K562 (cell line): ENCODE results near the gene HMGA1. TPM values are rescaled to one million over a fixed set of nuclear protein-coding genes. Genes with fewer than 3 reads are reported as not detected.

Experiments
- ATF4 ChIP-seq: fragments of 450-650 bp; formaldehyde crosslinking; IDR thresholded peaks from 2 replicates; pipeline ENCODE4 v1.4.0; 2022; ENCODE audit warnings: mild to moderate bottlenecking, moderate library complexity
- ATF7 ChIP-seq: fragments of 450-650 bp; IDR thresholded peaks from 2 replicates; pipeline ENCODE4 v1.7.1; 2014; ENCODE audit warnings: mild to moderate bottlenecking, moderate library complexity
- CBX5 ChIP-seq: IDR thresholded peaks from 2 replicates; pipeline ENCODE4 v1.6.1; 2014; ENCODE audit warnings: low read depth, borderline replicate concordance
- EHMT2 ChIP-seq: fragments of 450-650 bp; IDR thresholded peaks from 2 replicates; pipeline ENCODE4 v1.6.1; 2018; ENCODE audit warnings: antibody characterized with exemption
- EP300 ChIP-seq: IDR thresholded peaks from 2 replicates; pipeline ENCODE4 v1.6.1; 2012; ENCODE audit warnings: low read length, improper control_type of control experiment
- ETV5 ChIP-seq: sonication (generic); formaldehyde crosslinking; IDR thresholded peaks from 2 replicates; pipeline ENCODE4 v1.4.0; 2020; ENCODE audit warnings: low read depth, mild to moderate bottlenecking, missing genetic modification reagents
- GABPB1 ChIP-seq: sonication (generic); formaldehyde crosslinking; IDR thresholded peaks from 2 replicates; pipeline ENCODE4 v1.8.0; 2022; ENCODE audit warnings: mild to moderate bottlenecking, missing genetic modification reagents
- HNRNPK ChIP-seq: fragments of 200-400 bp; formaldehyde crosslinking; IDR thresholded peaks from one replicate; pipeline ENCODE4 v1.6.1; 2018; ENCODE audit warnings: mild to moderate bottlenecking, low read depth, low read length; ENCODE audit not compliant: poor library complexity, severe bottlenecking
- MAX ChIP-seq: sonication (generic); formaldehyde crosslinking; IDR thresholded peaks from 2 replicates; pipeline ENCODE4 v1.9.0; 2022; ENCODE audit warnings: mild to moderate bottlenecking, missing genetic modification reagents
- MTA2 ChIP-seq: fragments of 450-650 bp; IDR thresholded peaks from 2 replicates; pipeline ENCODE4 v1.6.1; 2016; ENCODE audit warnings: low read depth
- MTA3 ChIP-seq: fragments of 450-650 bp; formaldehyde crosslinking; IDR thresholded peaks from 2 replicates; pipeline ENCODE4 v1.6.1; 2017; ENCODE audit warnings: mild to moderate bottlenecking, borderline replicate concordance
- NFIX ChIP-seq: fragments of 250-450 bp; sonication (Bioruptor Pico); IDR thresholded peaks from 2 replicates; pipeline ENCODE4 v1.4.0; 2020; ENCODE audit warnings: low read depth, mild to moderate bottlenecking, moderate library complexity
- PHB ChIP-seq: fragments of 250-450 bp; sonication (Bioruptor Pico); IDR thresholded peaks from 2 replicates; pipeline ENCODE4 v1.5.0; 2021
- POLR2AphosphoS2 ChIP-seq: IDR thresholded peaks from 2 replicates; pipeline ENCODE4 v1.6.1; 2012; ENCODE audit warnings: low read length, improper control_type of control experiment
- POLR2AphosphoS5 ChIP-seq: IDR thresholded peaks from 2 replicates; pipeline ENCODE4 v1.6.1; 2011; ENCODE audit warnings: mild to moderate bottlenecking, low read depth, low read length, moderate library complexity; ENCODE audit not compliant: control insufficient read depth, insufficient read depth
- POLR2G ChIP-seq: fragments of 200-400 bp; formaldehyde crosslinking; IDR thresholded peaks from 2 replicates; pipeline ENCODE4 v1.6.1; 2017; ENCODE audit warnings: low read depth, mild to moderate bottlenecking, antibody characterized with exemption, low read length, moderate library complexity
- POLR2H ChIP-seq: IDR thresholded peaks from 2 replicates; pipeline ENCODE4 v1.6.1; 2016; ENCODE audit warnings: missing genetic modification characterization, low read depth, mild to moderate bottlenecking, control low read depth, missing compliant biosample characterization, moderate library complexity
- POU5F1 ChIP-seq: fragments of 150-350 bp; IDR thresholded peaks from 2 replicates; pipeline ENCODE4 v1.6.1; 2014; ENCODE audit warnings: borderline replicate concordance, low read length, low read depth, mild to moderate bottlenecking; ENCODE audit not compliant: partially characterized antibody
- PTTG1 ChIP-seq: fragments of 450-650 bp; IDR thresholded peaks from 2 replicates; pipeline ENCODE4 v1.6.1; 2016; ENCODE audit warnings: low read depth, mild to moderate bottlenecking, missing genetic modification characterization, missing compliant biosample characterization
- RAD21 ChIP-seq, 2 experiments: fragments of 250-450 bp in 1 of 2; fragments of 450-650 bp in 1 of 2; sonication (Bioruptor Pico) in 1 of 2; formaldehyde crosslinking in 1 of 2; IDR thresholded peaks in 1 of 2; conservative IDR thresholded peaks in 1 of 2; 2 replicates each; pipeline versions ENCODE4 v1.4.0 to v1.8.0; 2020 to 2022; ENCODE audit warnings: mild to moderate bottlenecking in 2 of 2, moderate library complexity in 1 of 2
- SAFB2 ChIP-seq: fragments of 200-400 bp; formaldehyde crosslinking; IDR thresholded peaks from 2 replicates; pipeline ENCODE4 v1.6.1; 2018; ENCODE audit warnings: borderline replicate concordance, low read length, low read depth, moderate library complexity; ENCODE audit not compliant: severe bottlenecking
- ZNF197 ChIP-seq: fragments of 200-800 bp; sonication (Bioruptor generic); IDR thresholded peaks from 2 replicates; pipeline ENCODE4 v1.6.1; 2016; ENCODE audit warnings: low read depth, missing genetic modification characterization, missing compliant biosample characterization
- ZNF311 ChIP-seq: fragments of 250-450 bp; sonication (Bioruptor Pico); IDR thresholded peaks from 2 replicates; pipeline ENCODE4 v1.4.0; 2020; ENCODE audit warnings: mild to moderate bottlenecking, moderate library complexity
- ZNF583 ChIP-seq: fragments of 250-450 bp; sonication (Bioruptor Pico); IDR thresholded peaks from 2 replicates; pipeline ENCODE4 v1.4.0; 2020
- ZNF707 ChIP-seq: fragments of 250-450 bp; sonication (Bioruptor Pico); conservative IDR thresholded peaks from 2 replicates; pipeline ENCODE4 v1.8.0; 2022; ENCODE audit warnings: inconsistent platforms, mild to moderate bottlenecking, moderate library complexity
- ZNF766 ChIP-seq: fragments of 200-800 bp; sonication (Bioruptor generic); conservative IDR thresholded peaks from 2 replicates; pipeline ENCODE4 v1.6.1; 2016; ENCODE audit warnings: missing genetic modification characterization, missing compliant biosample characterization
- polyA plus RNA-seq, 8 experiments: library from polyadenylated mRNA; depleted of rRNA in 4 of 8; stranded (reverse) in 5 of 8; unstranded in 3 of 8; fragments of >200 nt; fragmentation: Nextera tagmentation in 2 of 8; fragmentation: Illumina TruSeq in 1 of 8; extraction: Ambion mirVana in 2 of 8; extraction: Trizol in 1 of 8; gene quantifications; 2 replicates each; pipeline versions ENCODE4 v1.2.1 to v1.2.3, GENCODE V29; 2011 to 2014; ENCODE audit warnings: inconsistent platforms in 1 of 8, missing spikeins in 1 of 8
- total RNA-seq, 7 experiments: library from RNA; depleted of rRNA in 6 of 7; stranded (reverse); fragments of >200 nt in 6 of 7; fragmentation: Illumina TruSeq in 2 of 7; extraction: Trizol in 2 of 7; gene quantifications; 2 replicates each; pipeline versions ENCODE4 v1.2.1 to v1.2.3, GENCODE V29; 2011 to 2021; ENCODE audit warnings: low replicate concordance in 1 of 7
- TF ChIP-seq, protein P1 (sequence below): fragments of 250-450 bp; sonication (Bioruptor Pico); IDR thresholded peaks from 2 replicates; pipeline ENCODE4 v1.8.0; 2022; ENCODE audit warnings: moderate library complexity, mild to moderate bottlenecking, inconsistent platforms

The HMGA1 gene
- total and polyA plus RNA-seq, 9 of the 15 experiments (the other 6 are each of a cell fraction or from before 2014, with no cell fraction given) = 27.8 to 1,947 (median 594) TPM

DNA sequence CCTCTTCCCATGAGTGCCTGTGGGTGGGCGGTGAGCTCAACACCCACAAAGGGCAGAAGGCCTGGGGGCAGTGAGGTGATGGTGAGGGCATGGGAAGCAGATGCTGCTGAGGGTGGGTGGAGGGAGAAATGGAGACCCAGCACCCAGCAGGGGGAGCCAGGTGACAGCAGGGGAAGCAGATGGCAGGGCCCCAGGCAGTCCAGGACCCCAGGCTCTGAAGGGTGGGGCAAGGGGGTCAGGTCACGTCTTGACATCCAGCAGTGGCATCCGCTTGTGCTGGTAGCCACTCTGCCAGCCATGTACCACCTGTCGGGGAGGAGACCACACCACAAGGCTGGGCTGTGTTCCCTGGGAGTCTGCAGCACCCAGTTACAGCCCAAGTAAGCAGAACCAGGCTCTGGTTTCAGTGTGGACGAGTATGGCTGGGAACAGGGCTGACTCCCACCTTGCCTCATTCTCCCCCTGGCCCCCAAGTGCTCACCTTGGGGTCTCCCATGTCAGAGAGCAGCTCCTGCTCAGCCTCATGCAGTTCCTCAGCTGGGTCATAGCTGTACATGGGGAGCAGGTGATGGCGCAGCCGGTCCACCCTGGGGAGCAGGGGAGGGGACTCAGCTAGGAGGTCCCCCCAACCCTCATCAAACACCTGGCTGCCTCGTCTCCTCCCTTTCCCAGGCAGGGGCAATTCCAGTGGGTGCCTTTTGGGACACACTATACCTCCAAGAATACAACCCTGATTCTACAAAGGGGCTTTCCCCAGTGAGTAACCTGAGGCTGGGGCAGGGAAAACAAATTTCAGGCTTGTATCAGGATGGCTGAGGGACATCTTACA is 10.1 kb downstream of the HMGA1 start (continued):
- TF ChIP-seq, protein P1, sequence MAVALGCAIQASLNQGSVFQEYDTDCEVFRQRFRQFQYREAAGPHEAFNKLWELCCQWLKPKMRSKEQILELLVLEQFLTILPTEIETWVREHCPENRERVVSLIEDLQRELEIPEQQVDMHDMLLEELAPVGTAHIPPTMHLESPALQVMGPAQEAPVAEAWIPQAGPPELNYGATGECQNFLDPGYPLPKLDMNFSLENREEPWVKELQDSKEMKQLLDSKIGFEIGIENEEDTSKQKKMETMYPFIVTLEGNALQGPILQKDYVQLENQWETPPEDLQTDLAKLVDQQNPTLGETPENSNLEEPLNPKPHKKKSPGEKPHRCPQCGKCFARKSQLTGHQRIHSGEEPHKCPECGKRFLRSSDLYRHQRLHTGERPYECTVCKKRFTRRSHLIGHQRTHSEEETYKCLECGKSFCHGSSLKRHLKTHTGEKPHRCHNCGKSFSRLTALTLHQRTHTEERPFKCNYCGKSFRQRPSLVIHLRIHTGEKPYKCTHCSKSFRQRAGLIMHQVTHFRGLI (CRISPR knock-in tag) = no peak
- no peak for TF ChIP-seq PTTG1 (tag)
- no peak for TF ChIP-seq EP300
- TF ChIP-seq POU5F1 = no peak
- no peak for TF ChIP-seq ETV5 (CRISPR knock-in tag)
- no peak for TF ChIP-seq MAX (CRISPR knock-in tag)
- no peak for TF ChIP-seq ZNF311
- TF ChIP-seq MTA2 = no peak; the same call in 1 of the 2 replicates
- peak; percentile 50; the same call in 1 of the 2 replicates for TF ChIP-seq GABPB1 (CRISPR knock-in tag)
- TF ChIP-seq NFIX (CRISPR knock-in tag) = no peak
- peak; percentile 91 for TF ChIP-seq POLR2G
- no peak for TF ChIP-seq ATF7
- TF ChIP-seq ZNF766 = no peak
- TF ChIP-seq SAFB2 = no peak
- no peak for TF ChIP-seq POLR2H (tag)
- TF ChIP-seq POLR2AphosphoS5 = peak; percentile 89
- TF ChIP-seq ATF4 = no peak
- no peak for TF ChIP-seq ZNF197 (CRISPR knock-in tag)
- TF ChIP-seq HNRNPK = no peak
- TF ChIP-seq ZNF583 (CRISPR knock-in tag) = no peak
- no peak for TF ChIP-seq CBX5
- TF ChIP-seq MTA3 = peak; percentile 66; the same call in 1 of the 2 replicates
- no peak for TF ChIP-seq ZNF707 (CRISPR knock-in tag)
- TF ChIP-seq EHMT2 = no peak
- peak; percentile 51 to 70; a peak in 3 of 4 replicates for TF ChIP-seq RAD21 (CRISPR knock-in tag; conservative IDR thresholded peaks at IDR 0.05 in 1 of 2, IDR thresholded peaks at IDR 0.05 in 1 of 2)
- peak; percentile 96; the same call in 1 of the 2 replicates for TF ChIP-seq POLR2AphosphoS2
- peak; percentile 74; the same call in 1 of the 2 replicates for TF ChIP-seq PHB (CRISPR knock-in tag)
